ENCODE measurements around the gene NSUN4.
"Not testable (repeated sequence)": the region's sequence is repeated elsewhere in the genome, so short reads cannot be mapped to it uniquely, and the experiment has no call there.

NSUN4 gene

DNA sequence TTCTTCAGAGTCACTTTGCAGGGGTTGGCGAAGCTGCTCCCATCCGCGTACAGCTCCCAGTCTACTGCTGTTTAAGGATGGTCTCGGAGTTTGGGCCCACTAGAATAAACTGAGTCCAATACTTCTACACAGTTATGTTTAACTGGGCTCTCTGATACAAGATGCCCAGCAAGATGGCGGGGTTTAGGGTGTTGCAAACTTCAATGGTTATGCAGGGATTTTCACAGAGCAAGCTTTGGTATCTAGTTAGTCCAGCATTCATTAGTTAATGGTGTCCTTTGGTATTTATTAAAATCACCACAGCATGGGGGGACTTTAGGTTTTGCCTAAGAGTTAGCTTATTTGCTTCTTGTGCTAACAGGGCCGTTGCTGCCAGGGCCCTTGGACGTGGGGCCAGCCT is 12.4 kb upstream of the NSUN4 start:
- FAIRE-seq, result not testable (repeated sequence)

DNA sequence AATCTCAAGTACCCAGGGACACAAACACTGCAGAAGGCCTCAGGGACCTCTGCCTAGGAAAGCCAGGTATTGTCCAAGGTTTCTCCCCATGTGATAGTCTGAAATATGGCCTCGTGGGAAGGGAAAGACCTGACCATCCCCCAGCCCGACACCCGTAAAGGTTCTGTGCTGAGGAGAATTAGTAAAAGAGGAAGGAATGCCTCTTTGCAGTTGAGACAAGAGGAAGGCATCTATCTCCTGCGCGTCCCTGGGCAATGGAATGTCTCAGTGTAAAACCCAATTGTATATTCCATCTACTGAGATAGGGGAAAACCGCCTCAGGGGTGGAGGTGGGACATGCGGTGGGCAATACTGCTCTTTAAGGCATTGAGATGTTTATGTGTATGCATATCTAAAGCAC is 10.8 kb upstream of the NSUN4 start:
- not testable (repeated sequence) for FAIRE-seq

DNA sequence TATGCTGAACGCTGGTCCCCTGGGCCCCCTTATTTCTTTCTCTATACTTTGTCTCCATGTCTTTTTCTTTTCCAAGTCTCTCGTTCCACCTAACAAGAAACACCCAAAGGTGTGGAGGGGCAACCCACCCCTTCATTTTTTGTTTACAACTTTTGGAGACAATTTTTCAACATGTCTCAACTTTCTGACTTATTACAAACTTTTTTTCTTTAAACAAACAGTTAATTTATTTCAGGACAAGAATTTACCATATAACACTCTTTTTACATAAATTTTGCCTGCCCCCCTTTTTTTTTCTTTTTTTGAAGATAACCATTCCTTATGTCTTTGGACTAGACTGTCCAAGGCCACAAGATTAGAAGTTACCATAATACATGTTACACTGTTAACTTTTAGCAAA is 10.2 kb upstream of the NSUN4 start:
- FAIRE-seq, result not testable (repeated sequence)

DNA sequence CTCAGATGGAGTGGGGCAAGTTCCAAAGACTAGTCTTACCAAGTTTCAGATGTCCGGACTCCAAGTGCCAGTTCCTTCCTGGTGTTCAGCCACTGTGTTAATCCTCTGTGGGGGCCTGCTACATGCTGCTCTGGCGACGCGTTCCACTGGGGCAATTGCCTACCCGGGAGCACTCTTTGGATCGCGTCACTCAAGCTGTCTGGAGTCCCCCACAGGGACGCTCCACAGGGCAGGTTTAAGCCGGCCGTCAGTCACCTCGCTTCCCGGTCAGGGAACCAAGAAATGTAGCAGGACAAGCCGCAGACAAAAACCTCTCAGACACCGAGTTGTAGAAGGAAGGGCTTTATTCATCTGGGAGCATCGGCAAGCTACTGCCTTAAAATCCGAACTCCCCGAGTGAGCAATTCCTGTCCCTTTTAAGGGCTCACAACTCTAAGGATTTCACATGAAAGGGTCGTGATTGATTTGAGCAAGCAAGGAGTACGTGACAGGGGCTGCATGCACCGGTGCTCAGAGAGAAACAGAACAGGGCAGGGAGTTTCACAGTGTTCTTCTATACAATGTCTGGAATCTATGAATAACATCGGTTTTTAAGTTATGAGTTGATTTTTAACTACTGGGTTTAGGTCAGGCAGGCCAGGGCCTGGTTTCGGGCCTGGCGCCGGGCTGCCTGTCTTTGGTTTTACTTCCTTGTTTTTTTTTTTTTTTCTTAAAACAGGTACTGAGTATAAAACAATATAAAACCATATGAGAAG is 8.6 kb upstream of the NSUN4 start:
- FAIRE-seq, result not testable (repeated sequence)

DNA sequence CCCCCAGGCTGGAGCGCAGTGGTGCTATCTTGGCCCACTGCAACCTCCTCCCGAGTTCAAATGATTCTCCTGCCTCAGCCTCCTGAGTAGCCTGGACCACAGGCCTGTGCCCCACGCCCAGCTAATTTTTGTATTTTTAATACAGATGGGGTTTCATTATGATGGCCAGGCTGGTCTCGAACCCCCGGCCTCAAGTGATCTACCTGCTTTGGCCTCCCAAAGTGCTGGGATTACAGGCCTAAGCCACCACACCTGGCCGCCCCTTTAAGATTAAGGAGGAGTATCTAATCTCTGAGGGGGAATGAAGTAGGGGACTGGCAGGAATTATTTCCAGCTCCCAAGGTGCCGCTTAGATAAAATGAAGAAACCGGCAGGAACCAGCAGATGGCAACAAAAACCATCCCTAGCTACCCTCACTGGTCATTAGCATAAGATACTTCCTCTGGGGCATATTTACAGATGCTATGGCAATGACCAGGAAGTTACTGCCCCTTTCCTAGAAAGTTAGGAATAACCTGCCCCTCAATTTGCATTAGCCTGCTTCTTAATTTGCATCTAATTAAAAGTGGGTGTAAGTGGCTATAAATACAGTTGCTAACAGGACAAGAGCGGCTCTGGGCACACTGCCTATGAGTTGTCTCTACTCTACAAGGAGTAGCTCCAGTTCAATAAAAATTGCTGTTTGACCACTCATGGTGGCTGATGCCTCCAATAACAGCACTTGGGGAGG is 7.1 kb upstream of the NSUN4 start:
- FAIRE-seq, result peak; percentile 30

DNA sequence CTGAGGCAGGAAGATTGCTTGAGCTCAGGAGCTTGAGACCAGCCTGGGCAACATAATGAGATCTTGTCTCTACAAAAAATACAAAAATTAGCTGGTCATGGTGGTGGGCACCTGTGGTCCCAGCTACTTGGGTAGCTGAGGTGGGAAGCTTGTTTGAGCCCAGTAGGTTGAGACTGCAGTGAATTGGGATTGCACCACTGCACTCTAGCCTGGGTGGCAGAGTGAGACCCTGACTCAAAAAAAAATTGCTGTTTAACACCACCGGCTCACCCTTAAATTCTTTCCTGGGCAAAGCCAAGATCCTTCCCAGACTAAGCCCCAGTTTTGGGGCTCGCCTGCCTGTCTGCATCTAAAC is 6.6 kb upstream of the NSUN4 start:
- no peak for FAIRE-seq

DNA sequence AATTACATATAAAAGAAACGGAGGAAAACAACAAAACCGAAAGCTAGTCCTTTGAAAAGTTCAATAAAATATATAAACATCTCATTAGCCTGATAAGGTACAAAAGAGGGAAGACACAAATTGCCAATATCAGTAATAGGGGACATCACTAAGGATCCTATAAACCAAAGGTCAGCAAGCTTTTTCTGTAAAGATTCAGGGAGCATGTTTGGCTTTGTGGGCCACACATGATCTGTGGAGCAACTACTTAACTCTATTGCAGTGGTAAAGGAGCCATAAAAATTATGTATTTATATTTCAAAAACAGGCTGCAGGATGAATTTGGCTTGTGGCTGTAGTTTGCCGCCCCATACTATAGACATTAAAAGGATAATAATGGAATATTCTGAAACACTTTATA is 5.5 kb upstream of the NSUN4 start:
- no peak for FAIRE-seq

DNA sequence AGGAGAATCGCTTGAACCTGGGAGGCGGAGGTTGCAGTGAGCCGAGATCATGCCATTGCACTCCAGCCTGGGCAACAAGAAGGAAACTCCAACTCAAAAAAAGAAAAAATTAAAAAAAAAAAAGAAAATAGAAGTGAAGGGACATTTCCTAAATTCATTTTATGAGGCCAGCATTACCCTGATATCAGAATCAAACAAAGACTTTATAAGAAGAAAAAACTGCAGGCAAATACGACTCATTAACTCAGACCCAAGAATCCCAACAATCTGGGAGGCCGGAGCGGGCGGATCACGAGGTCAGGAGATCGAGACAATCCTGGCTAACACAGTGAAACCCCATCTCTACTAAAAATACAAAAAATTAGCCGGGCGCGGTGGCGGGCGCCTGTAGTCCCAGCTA is 3.2 kb upstream of the NSUN4 start:
- FAIRE-seq, result not testable (repeated sequence)

DNA sequence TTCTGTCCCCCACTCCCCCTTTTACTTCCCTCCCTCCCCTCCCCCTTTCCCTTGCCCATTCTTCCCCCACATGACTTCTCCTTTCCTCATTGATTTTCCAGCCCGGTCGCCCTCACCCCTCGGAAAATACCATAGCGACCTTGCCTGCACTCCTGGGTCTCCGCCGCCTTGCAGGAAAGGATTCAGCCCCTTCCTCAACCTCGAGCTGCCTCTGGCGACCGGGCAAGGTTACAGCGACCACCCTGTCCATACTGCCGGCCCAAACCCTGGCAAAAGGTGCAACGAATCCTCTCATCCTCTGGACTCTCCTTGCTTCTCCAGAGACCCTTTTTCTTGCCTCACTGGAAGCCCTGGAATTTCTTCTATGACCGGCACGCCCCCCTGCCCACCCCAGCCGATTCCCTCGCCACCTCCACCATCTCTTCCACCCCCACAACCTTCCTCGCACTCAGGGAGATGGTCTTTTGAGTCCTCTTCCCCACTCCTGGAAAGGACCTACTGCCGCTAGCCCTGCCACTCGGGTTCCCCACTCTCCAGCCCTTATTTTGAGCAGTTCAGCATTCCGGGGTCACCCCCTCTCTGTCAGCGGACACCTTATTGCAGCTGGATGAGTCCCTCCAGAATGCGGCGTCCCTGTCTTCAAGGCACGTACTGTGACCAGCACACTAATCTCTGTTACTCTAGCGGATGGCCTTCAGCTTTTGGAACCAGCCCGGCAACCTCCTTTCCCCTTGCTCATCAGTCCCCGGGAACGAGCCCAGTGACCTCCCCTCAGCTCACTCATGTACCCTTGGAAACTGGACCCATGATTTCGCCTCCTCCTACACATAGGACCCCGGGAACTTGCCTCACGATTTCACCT is 846 bp downstream of the NSUN4 start:
- FAIRE-seq, result no peak

DNA sequence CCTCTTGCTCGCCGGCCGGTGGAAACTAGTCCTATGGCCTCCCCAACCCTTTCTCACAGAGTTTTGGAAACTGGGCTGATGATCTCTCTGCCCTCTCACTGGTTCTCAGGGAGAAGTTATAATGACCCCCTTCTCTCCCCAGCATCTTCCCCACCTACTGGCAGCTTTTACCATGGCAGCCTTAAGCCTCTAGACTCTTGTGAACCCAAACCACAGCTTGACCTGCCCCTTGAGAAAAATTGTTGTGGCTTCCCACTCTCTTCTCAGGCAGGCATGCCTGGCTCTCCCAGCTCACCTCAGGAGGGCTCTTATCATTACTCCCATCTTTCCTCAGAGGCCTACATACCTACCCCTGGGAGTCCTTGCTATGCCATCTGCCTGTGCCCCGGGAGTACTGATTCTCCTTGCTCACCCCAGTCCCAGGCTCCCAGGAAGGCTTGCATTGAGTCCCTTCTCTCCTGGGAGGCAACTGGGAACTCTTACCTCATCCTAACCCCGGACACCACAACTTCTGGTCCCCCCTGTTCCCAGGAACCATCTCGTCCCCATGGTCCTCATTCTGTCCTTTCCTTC is 1.6 kb downstream of the NSUN4 start:
- FAIRE-seq, result no peak

DNA sequence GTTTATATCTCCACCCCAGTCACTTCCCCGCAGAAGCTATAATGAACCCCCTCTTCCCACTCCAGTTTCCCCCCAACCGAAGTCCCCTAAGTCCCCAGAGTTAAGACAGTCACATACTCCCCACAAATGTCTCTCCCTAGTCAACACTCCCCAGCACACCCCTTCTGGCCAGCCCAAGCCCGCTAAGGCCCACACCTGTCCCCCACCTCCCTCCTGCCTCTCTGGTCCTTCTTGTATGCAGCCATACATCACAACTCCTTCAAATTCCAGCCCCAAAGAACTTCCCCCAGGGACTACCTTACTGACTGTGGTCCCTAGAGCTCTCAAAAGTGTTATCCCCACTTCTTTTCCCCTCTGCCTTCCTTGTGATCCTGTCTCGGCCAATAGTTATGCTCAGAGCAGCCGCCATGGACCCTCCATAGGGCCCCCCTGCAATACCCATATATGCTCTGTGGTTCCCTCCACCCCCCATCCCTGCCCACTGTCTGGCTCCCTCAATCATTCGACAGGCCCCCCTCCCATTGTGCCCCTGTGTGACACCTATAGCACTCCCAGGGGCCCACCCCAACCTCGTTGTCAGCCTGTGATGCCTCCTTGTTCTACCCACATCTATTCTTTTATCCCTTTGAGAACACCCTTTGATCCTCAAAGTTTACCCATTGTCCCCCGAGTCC is 2.2 kb downstream of the NSUN4 start:
- FAIRE-seq, result no peak

DNA sequence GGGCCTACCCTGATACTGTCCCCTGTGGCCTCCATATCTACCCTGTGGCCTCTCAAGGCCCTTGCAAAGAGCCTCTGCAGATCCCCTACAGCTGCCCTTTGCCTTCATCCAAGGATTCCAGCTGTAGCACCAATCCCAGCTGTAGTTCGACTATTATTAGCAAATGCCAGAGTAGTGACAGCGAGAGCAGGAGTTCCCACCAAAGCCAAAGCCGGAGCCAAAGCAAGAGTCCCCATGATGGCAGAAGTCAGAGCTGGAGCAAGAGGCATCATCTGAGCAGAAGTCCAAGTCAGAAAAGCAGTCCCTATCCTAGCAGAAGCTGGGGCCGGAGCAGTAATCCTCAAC is 2.7 kb downstream of the NSUN4 start:
- FAIRE-seq, result no peak

DNA sequence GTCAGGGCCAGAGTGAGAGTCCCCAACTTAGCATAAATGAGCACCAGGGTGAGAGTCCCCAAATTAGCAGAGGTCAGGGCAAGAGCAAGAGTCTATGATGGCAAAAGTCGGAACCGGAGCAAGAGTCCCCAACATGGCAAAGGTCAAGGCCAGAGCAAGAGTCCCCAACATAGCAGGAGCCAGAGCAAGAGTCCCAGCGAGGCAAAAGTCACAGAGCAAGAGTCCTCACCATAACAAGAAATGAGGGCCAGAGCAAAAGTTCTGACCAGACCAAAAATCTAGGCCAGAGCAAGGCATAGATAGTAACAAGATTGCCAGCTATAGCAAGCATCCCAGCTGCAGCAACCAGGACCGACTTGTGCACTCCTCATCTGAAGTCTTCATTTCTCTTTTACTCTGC is 3.1 kb downstream of the NSUN4 start:
- FAIRE-seq, result no peak

DNA sequence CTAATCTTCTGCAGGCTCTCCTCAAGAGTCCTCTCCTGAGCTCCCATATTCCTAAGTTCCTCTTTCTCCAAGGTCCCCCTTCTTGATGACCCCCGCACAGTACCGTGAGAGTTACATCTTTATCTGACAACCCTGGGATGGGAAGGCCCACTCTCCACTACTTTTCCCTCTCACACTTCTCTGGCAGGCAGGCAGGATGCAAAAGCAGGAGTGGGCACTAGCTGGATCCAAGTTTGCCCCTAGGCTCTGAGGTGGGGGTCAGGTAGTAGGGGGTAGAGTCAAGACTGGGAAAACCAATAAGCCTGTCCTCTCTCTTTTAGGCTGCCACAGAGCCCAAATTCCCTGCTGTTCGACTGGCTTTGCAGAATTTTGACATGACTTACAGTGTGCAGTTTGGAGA is 3.9 kb downstream of the NSUN4 start:
- no peak for FAIRE-seq

DNA sequence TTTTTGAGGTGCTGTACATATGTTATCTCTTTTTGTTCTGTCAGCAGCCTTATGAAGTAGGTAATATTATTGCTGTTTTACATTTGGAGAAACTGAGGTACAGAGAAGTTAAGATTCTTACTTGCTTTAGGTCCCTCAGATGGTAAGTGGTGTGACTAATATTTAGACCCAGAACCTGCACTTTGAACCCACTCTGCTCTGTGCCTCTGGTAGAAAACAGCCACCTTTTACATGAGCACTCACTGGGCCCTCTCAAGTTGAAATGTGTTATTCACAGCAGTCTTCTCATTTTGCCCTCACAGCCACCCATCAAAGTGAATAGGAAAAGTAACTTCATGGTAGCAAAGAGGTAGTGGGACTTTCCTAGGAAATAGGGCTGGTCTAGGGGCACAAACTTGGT is 4.7 kb downstream of the NSUN4 start:
- no peak for FAIRE-seq

DNA sequence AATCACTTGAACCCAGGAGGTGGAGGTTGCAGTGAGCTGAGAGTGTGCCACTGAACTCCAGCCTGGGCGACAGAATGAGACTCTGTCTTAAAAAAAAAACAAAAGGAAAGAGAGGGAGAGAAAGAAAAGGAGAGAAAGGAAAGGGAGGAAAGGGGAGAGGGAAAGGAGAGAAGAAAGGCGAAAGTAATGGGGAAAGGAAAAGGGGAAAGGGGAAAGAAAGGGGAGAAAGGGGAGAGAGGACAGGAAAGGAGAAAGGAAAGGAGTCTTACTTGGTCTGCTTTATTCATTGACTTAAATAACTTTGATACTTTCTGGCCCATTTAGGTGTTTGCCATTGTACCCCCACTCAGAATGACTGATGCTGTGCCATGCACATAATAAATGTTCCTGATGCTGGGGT is 11.8 kb downstream of the NSUN4 start:
- FAIRE-seq, result no peak

DNA sequence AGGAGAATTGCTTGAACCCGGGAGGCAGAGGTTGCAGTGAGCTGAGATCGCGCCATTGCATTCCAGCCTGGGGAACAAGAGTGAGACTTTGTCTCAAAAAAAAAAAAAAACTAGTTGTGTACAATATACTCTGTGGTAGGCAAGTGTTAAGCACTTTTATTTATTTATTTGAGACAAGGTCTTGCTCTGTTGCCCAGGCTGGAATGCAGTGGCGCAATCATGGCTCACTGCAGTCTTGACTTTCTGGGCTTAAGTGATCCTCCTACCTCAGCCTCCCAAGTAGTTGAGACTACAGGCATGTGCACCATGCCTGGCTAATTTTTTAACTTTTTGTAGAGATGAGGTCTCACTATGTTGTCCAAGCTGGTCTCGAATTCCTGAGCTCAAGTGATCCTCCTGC is 15.3 kb downstream of the NSUN4 start:
- FAIRE-seq, result not testable (repeated sequence)

DNA sequence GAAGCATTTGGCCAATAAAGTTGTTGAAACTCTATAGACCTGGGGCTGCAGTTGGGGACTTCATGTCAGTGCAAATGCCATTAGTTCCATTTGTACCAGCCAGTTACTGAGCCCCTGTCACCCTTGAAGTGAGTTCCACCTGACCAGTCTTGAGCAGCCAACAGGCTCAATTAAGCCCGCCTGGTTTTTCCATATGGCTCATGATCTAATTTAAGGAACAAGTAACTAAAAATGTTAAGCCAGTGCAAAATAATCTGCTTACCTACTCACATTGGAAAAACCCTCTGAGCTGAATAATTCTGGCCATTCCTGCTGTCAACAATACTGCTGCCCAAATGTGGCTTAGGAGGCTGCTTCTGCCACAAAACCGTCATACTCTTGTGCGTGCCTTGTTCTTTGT is 21.6 kb downstream of the NSUN4 start:
- FAIRE-seq, result no peak

DNA sequence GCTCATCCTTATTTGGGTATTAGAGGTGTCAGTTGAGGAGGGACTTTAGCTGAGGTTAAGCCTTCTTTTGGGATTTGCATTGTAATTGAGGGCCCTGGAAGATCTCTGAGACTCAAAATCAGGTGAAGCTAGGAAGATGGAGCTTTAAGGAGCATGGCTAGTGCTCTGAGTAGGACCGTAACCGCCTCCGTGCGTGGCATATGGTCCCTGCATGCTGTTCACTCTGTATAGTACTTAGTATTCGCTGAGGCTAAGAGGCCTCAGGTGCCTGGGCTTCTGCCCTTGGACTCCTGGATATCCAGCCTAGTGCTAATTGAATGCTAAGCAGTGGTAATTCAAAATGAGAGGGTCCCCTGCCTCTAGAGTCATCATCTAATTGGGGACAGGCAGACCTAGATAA is 22.5 kb downstream of the NSUN4 start:
- FAIRE-seq, result no peak

DNA sequence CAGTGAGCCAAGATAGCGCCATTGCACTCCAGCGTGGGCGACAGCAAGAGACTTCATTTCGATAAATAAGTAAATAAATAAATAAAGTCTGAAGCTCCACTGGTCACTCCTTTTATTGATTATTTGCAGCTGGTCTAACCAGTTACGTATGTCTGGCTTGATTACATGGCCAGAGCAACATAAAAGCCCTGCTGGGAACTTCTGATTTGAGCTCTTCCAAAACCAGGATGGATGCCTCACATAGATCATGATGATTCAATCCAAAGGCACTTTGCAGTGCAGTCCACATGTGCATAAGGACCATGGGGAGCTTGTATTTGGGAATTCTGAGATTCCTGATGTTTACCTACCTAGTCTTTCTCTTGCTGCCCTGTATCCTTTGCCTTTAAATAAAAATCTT is 24.0 kb downstream of the NSUN4 start:
- no peak for FAIRE-seq

DNA sequence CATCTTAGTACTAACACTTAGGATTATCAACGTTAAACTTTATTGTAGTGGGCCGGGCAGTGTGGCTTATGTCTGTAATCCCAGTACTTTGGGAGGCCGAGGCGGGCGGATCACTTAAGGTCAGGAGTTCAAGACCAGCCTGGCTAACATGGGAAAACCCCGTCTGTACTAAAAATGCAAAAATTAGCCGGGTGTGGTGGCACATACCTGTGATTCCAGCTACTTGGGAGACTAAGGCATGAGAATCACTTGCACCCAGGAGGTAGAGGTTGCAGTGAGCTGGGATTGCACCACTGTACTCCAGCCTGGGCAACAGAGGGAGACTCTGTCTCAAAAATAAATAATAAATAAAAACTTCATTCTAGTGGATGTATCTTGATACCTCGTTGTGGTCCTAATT is 25.2 kb downstream of the NSUN4 start:
- not testable (repeated sequence) for FAIRE-seq

DNA sequence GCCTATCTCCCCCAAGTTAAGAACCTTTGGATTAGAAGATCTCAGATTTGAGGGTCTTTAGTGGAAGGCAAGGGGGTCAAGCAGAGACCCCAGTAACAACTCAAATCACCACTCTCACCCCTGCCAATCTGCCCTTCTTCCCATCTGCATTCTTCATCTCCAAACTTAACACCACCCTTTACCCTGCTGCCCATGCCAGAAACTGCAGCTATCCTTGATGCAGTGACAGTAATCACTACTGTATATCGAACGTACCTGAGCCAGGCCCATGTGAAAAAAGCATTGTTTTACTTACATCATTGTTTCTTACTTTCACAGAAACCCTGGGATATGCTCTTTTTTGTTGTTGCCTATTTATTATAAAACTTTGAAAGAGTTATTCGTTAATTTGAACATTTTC is 26.5 kb downstream of the NSUN4 start:
- no peak for FAIRE-seq

DNA sequence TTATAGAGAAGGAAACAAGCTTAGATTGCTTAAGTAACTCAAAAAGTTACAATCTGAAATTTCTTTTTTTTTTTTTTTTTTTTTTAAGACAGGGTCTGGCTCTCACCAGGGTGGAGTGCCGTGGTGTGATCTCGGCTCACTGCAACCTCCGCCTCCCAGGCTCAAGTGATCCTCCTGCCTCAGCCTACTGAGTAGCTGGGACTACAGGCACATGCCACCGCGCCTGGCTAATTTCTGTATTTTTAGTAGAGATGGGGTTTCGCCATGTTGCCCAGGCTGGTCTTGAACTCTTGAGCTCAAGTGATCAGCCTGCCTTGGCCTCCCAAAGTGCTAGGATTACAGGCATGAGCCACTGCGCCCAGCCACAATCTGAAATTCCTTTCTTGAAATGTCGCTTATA is 27.1 kb downstream of the NSUN4 start:
- not testable (repeated sequence) for FAIRE-seq

Measured in A204.1 (cell line).